HEK293 (cell line): ENCODE results near the gene ATF1.

ENCODE experiments used
- CTCF ChIA-PET: fragments of 350-600 bp; formaldehyde crosslinking; extraction: SDS; loops from one replicate; lab custom pipeline; 2021; ENCODE audit warnings: antibody characterized with exemption; lab: Yijun Ruan, JAX
- POLR2A ChIA-PET: fragments of 300-600 bp; formaldehyde crosslinking; extraction: SDS; loops from one replicate; lab custom pipeline; 2020; ENCODE audit warnings: antibody characterized with exemption, inconsistent platforms; lab: Yijun Ruan, JAX
- H3K27ac ChIP-seq: fragments of 200-500 bp; sonication (Bioruptor generic); 2 replicates; pipeline ENCODE4 v1.5.1; 2014; ENCODE audit warnings: low read depth, low read length, control low read depth, inconsistent platforms; ENCODE audit errors: extremely low read depth
- H3K36me3 ChIP-seq, 2 experiments: fragments of 200-500 bp in 1 of 2; sonication (Bioruptor generic) in 1 of 2; 1 replicate in 1 of 2; 2 replicates in 1 of 2; pipeline ENCODE4 v1.5.1; 2014 to 2017; ENCODE audit warnings: inconsistent platforms in 2 of 2, low read length in 2 of 2; ENCODE audit not compliant: control insufficient read depth in 2 of 2, insufficient read depth in 1 of 2
- H3K4me1 ChIP-seq: fragments of 200-500 bp; sonication (Bioruptor generic); 2 replicates; pipeline ENCODE4 v1.5.1; 2014; ENCODE audit warnings: mild to moderate bottlenecking, low read length, inconsistent platforms; ENCODE audit not compliant: control insufficient read depth, insufficient read depth
- H3K4me3 ChIP-seq: 2 replicates; pipeline ENCODE4 v1.5.1; 2011; ENCODE audit warnings: low read depth, mild to moderate bottlenecking, control low read depth, low read length, moderate library complexity
- H3K9me3 ChIP-seq: fragments of 200-500 bp; sonication (Bioruptor generic); 2 replicates; pipeline ENCODE4 v1.5.1; 2014; ENCODE audit warnings: low read depth, low read length, inconsistent platforms; ENCODE audit not compliant: control insufficient read depth, insufficient read depth
- EGR2 ChIP-seq: fragments of 450-650 bp; formaldehyde crosslinking; IDR thresholded peaks from 2 replicates; pipeline ENCODE4 v1.5.1; 2016; ENCODE audit warnings: low read depth, missing biosample characterization, missing genetic modification characterization
- GLIS1 ChIP-seq: fragments of 450-650 bp; formaldehyde crosslinking; IDR thresholded peaks from 2 replicates; pipeline ENCODE4 v1.5.1; 2016; ENCODE audit warnings: missing biosample characterization, missing genetic modification characterization
- IKZF3 ChIP-seq: fragments of 450-650 bp; IDR thresholded peaks from 2 replicates; pipeline ENCODE4 v1.5.0; 2018; ENCODE audit warnings: missing biosample characterization, mild to moderate bottlenecking, missing genetic modification characterization, moderate library complexity
- KLF8 ChIP-seq: fragments of 450-650 bp; formaldehyde crosslinking; IDR thresholded peaks from 2 replicates; pipeline ENCODE4 v1.5.1; 2016; ENCODE audit warnings: missing biosample characterization, missing genetic modification characterization
- SP3 ChIP-seq: fragments of 450-650 bp; formaldehyde crosslinking; IDR thresholded peaks from 2 replicates; pipeline ENCODE4 v1.5.1; 2016; ENCODE audit warnings: missing biosample characterization, missing genetic modification characterization
- ZBTB17 ChIP-seq: fragments of 450-650 bp; formaldehyde crosslinking; IDR thresholded peaks from 2 replicates; pipeline ENCODE4 v1.5.1; 2016; ENCODE audit warnings: missing biosample characterization, missing genetic modification characterization
- ZFP37 ChIP-seq: fragments of 450-650 bp; formaldehyde crosslinking; IDR thresholded peaks from 2 replicates; pipeline ENCODE4 v1.5.1; 2016; ENCODE audit warnings: missing biosample characterization, missing genetic modification characterization
- ZIC2 ChIP-seq: fragments of 450-650 bp; formaldehyde crosslinking; IDR thresholded peaks from 2 replicates; pipeline ENCODE4 v1.5.1; 2016; ENCODE audit warnings: missing biosample characterization, missing genetic modification characterization
- ZNF10 ChIP-seq: fragments of 450-650 bp; formaldehyde crosslinking; IDR thresholded peaks from 2 replicates; pipeline ENCODE4 v1.5.1; 2017; ENCODE audit warnings: missing biosample characterization, missing genetic modification characterization
- ZNF114 ChIP-seq: fragments of 450-650 bp; formaldehyde crosslinking; IDR thresholded peaks from 2 replicates; pipeline ENCODE4 v1.5.0; 2017; ENCODE audit warnings: missing biosample characterization, missing genetic modification characterization
- ZNF223 ChIP-seq: fragments of 450-650 bp; formaldehyde crosslinking; IDR thresholded peaks from 2 replicates; pipeline ENCODE4 v1.5.1; 2016; ENCODE audit warnings: missing biosample characterization, missing genetic modification characterization
- ZNF391 ChIP-seq: fragments of 450-650 bp; formaldehyde crosslinking; IDR thresholded peaks from 2 replicates; pipeline ENCODE4 v1.5.1; 2016; ENCODE audit warnings: low read depth, missing biosample characterization, missing genetic modification characterization, borderline replicate concordance
- ZNF555 ChIP-seq: fragments of 450-650 bp; formaldehyde crosslinking; conservative IDR thresholded peaks from 2 replicates; pipeline ENCODE4 v1.5.1; 2017; ENCODE audit warnings: missing biosample characterization, mild to moderate bottlenecking, missing genetic modification characterization, inconsistent platforms
- ZNF560 ChIP-seq: fragments of 450-650 bp; formaldehyde crosslinking; IDR thresholded peaks from 2 replicates; pipeline ENCODE4 v1.5.1; 2017; ENCODE audit warnings: missing biosample characterization, missing genetic modification characterization, borderline replicate concordance
- ZNF610 ChIP-seq: fragments of 450-650 bp; formaldehyde crosslinking; IDR thresholded peaks from 2 replicates; pipeline ENCODE4 v1.5.1; 2016; ENCODE audit warnings: missing biosample characterization, missing genetic modification characterization, borderline replicate concordance
- ZNF660 ChIP-seq: fragments of 450-650 bp; IDR thresholded peaks from 2 replicates; pipeline ENCODE4 v1.5.1; 2018; ENCODE audit warnings: missing biosample characterization, mild to moderate bottlenecking, missing genetic modification characterization
- ZNF664 ChIP-seq: fragments of 450-650 bp; formaldehyde crosslinking; IDR thresholded peaks from 2 replicates; pipeline ENCODE4 v1.5.1; 2016; ENCODE audit warnings: missing biosample characterization, missing genetic modification characterization
- ZNF670 ChIP-seq: fragments of 450-650 bp; formaldehyde crosslinking; IDR thresholded peaks from 2 replicates; pipeline ENCODE4 v1.5.1; 2016; ENCODE audit warnings: missing biosample characterization, missing genetic modification characterization, low read depth
- ZNF843 ChIP-seq: fragments of 450-650 bp; formaldehyde crosslinking; IDR thresholded peaks from 2 replicates; pipeline ENCODE4 v1.5.1; 2016; ENCODE audit warnings: missing biosample characterization, missing genetic modification characterization
- ZSCAN23 ChIP-seq: fragments of 450-650 bp; formaldehyde crosslinking; IDR thresholded peaks from 2 replicates; pipeline ENCODE4 v1.5.1; 2016; ENCODE audit warnings: missing biosample characterization, missing genetic modification characterization
- TF ChIP-seq, protein P1 (sequence below): fragments of 450-650 bp; formaldehyde crosslinking; IDR thresholded peaks from 2 replicates; pipeline ENCODE4 v1.5.1; 2016; ENCODE audit warnings: missing biosample characterization, missing genetic modification characterization
- TF ChIP-seq, protein P2 (sequence below): IDR thresholded peaks from 2 replicates; pipeline ENCODE4 v1.6.1; 2011; ENCODE audit warnings: mild to moderate bottlenecking, low read depth, low read length, borderline replicate concordance
- TF ChIP-seq, protein P3 (sequence below): fragments of 450-650 bp; formaldehyde crosslinking; conservative IDR thresholded peaks from 2 replicates; pipeline ENCODE4 v1.5.1; 2016; ENCODE audit warnings: low read depth, missing biosample characterization, missing genetic modification characterization
- TF ChIP-seq, protein P4 (sequence below): fragments of 450-650 bp; formaldehyde crosslinking; IDR thresholded peaks from 2 replicates; pipeline ENCODE4 v1.5.1; 2017; ENCODE audit warnings: missing biosample characterization, missing genetic modification characterization

The ATF1 gene

DNA sequence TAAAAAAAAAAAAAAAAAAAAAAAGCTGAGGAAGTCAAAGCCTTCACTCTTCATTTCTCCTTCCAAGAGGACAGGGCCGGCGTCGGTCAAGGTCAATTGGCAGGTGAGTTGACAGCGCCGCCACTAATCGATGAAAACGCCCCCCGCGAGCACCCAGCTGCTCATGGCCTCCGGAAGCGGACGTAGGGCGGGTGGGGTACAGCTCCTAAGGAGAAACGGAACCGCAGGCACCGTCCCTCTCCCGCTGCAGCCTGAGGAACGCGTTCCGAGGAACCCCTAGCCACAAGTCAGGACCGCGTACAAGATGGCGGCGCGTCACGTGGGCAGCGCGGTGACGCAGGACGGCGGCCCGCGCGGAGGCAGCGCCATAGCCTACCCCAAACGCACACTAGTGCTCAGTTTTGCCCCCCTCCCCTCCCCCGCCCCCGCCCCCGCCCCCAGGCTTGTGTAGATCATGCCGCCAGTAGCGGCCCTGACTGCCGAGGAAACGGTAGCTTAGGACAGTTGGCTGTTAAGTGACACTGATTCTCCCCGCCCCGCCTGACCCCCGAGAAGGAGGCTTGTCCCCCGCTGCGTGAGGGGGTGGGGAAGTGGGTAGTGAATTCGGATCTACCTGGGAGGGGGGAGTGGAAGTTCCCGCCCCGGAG is at the start of gene ATF1:
Gene ATF1, plus strand, starts transcription at position 463 of the 647 bp plus-strand sequence. CDS start 16,045 bp downstream, outside the sequence.
- Histone ChIP-seq H3K4me3 (peak within 1 kb of the TSS; percentile 93), H3K27ac (peak within 1 kb of the TSS; percentile 94), H3K4me1 (peaks cover 10% of the 10 kb centered on the region; the same call in 1 of the 2 replicates), H3K9me3 (no peaks in the 10 kb centered on the region), H3K36me3 (no peaks in the 10 kb centered on the region)
- ChIA-PET CTCF (interaction anchor here (0.5 to 2.0 kb wide), 5 partner anchors 23 to 285 kb away, joined by 3 to 22 read pairs (median 5); partner anchors contain the start of gene LETMD1), POLR2A (interaction anchor here (0.5 to 2.6 kb wide), 20 partner anchors 9 to 1892 kb away, joined by 3 to 10 read pairs (median 3); partner anchors contain the start of genes CSRNP2, DIP2B and SLC11A2)
- no peak for TF ChIP-seq ZFP37 (tag by site-specific recombination)
- TF ChIP-seq IKZF3 (tag by site-specific recombination): peak; percentile 92
- TF ChIP-seq ZNF843 (tag by site-specific recombination): peak; percentile 37
- TF ChIP-seq GLIS1: no peak
- no peak for TF ChIP-seq ZNF223 (tag by site-specific recombination)
- TF ChIP-seq KLF8: peak; percentile 24; the same call in 1 of the 2 replicates
- no peak for TF ChIP-seq ZNF560
- TF ChIP-seq ZNF664 (tag by site-specific recombination): no peak
- TF ChIP-seq ZNF555 (tag by site-specific recombination): no peak
- TF ChIP-seq, protein P1, sequence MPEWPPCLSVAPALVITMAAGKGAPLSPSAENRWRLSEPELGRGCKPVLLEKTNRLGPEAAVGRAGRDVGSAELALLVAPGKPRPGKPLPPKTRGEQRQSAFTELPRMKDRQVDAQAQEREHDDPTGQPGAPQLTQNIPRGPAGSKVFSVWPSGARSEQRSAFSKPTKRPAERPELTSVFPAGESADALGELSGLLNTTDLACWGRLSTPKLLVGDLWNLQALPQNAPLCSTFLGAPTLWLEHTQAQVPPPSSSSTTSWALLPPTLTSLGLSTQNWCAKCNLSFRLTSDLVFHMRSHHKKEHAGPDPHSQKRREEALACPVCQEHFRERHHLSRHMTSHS (tag by site-specific recombination): no peak
- TF ChIP-seq, protein P2, sequence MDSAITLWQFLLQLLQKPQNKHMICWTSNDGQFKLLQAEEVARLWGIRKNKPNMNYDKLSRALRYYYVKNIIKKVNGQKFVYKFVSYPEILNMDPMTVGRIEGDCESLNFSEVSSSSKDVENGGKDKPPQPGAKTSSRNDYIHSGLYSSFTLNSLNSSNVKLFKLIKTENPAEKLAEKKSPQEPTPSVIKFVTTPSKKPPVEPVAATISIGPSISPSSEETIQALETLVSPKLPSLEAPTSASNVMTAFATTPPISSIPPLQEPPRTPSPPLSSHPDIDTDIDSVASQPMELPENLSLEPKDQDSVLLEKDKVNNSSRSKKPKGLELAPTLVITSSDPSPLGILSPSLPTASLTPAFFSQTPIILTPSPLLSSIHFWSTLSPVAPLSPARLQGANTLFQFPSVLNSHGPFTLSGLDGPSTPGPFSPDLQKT: no peak
- TF ChIP-seq ZSCAN23: 0 out of 2 replicates have a peak, but pooled peaks have one; percentile 37
- TF ChIP-seq ZBTB17 (tag by site-specific recombination): peak; percentile 91
- peak; percentile 53 for TF ChIP-seq EGR2 (tag by site-specific recombination)
- TF ChIP-seq ZNF610: 0 out of 2 replicates have a peak, but pooled peaks have one; percentile 17
- TF ChIP-seq, protein P3, sequence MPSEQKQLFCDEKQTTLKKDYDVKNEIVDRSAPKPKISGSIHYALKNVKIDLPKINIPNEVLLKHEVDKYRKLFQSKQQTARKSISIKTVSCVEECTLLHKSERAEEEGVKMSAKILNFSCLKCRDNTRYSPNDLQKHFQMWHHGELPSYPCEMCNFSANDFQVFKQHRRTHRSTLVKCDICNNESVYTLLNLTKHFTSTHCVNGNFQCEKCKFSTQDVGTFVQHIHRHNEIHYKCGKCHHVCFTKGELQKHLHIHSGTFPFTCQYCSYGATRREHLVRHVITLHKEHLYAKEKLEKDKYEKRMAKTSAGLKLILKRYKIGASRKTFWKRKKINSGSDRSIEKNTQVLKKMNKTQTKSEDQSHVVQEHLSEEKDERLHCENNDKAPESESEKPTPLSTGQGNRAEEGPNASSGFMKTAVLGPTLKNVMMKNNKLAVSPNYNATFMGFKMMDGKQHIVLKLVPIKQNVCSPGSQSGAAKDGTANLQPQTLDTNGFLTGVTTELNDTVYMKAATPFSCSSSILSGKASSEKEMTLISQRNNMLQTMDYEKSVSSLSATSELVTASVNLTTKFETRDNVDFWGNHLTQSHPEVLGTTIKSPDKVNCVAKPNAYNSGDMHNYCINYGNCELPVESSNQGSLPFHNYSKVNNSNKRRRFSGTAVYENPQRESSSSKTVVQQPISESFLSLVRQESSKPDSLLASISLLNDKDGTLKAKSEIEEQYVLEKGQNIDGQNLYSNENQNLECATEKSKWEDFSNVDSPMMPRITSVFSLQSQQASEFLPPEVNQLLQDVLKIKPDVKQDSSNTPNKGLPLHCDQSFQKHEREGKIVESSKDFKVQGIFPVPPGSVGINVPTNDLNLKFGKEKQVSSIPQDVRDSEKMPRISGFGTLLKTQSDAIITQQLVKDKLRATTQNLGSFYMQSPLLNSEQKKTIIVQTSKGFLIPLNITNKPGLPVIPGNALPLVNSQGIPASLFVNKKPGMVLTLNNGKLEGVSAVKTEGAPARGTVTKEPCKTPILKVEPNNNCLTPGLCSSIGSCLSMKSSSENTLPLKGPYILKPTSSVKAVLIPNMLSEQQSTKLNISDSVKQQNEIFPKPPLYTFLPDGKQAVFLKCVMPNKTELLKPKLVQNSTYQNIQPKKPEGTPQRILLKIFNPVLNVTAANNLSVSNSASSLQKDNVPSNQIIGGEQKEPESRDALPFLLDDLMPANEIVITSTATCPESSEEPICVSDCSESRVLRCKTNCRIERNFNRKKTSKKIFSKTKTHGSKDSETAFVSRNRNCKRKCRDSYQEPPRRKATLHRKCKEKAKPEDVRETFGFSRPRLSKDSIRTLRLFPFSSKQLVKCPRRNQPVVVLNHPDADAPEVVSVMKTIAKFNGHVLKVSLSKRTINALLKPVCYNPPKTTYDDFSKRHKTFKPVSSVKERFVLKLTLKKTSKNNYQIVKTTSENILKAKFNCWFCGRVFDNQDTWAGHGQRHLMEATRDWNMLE (tag by site-specific recombination): 0 out of 2 replicates have a peak, but pooled peaks have one; percentile 17
- no peak for TF ChIP-seq ZNF670 (tag by site-specific recombination)
- TF ChIP-seq SP3 (tag by site-specific recombination): peak; percentile 78
- TF ChIP-seq ZNF660 (tag by site-specific recombination): peak; percentile 49; the same call in 1 of the 2 replicates
- TF ChIP-seq, protein P4, sequence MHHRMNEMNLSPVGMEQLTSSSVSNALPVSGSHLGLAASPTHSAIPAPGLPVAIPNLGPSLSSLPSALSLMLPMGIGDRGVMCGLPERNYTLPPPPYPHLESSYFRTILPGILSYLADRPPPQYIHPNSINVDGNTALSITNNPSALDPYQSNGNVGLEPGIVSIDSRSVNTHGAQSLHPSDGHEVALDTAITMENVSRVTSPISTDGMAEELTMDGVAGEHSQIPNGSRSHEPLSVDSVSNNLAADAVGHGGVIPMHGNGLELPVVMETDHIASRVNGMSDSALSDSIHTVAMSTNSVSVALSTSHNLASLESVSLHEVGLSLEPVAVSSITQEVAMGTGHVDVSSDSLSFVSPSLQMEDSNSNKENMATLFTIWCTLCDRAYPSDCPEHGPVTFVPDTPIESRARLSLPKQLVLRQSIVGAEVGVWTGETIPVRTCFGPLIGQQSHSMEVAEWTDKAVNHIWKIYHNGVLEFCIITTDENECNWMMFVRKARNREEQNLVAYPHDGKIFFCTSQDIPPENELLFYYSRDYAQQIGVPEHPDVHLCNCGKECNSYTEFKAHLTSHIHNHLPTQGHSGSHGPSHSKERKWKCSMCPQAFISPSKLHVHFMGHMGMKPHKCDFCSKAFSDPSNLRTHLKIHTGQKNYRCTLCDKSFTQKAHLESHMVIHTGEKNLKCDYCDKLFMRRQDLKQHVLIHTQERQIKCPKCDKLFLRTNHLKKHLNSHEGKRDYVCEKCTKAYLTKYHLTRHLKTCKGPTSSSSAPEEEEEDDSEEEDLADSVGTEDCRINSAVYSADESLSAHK (tag by site-specific recombination): no peak
- peak; percentile 30; the same call in 1 of the 2 replicates for TF ChIP-seq ZIC2 (tag by site-specific recombination)
- no peak for TF ChIP-seq ZNF114 (tag by site-specific recombination)
- TF ChIP-seq ZNF10 (tag by site-specific recombination): no peak
- peak; percentile 57; the same call in 1 of the 2 replicates for TF ChIP-seq ZNF391 (tag by site-specific recombination)
